ENCODE data around the gene ITGB4. TPM values are rescaled to one million over a fixed set of nuclear protein-coding genes. Genes with fewer than 3 reads are reported as not detected.

Gene ITGB4
- total and polyA plus RNA-seq, 2 of the 13 experiments (the other 11 are each of a cell fraction or from before 2014, with no cell fraction given): 6.9 to 14.5 TPM

DNA sequence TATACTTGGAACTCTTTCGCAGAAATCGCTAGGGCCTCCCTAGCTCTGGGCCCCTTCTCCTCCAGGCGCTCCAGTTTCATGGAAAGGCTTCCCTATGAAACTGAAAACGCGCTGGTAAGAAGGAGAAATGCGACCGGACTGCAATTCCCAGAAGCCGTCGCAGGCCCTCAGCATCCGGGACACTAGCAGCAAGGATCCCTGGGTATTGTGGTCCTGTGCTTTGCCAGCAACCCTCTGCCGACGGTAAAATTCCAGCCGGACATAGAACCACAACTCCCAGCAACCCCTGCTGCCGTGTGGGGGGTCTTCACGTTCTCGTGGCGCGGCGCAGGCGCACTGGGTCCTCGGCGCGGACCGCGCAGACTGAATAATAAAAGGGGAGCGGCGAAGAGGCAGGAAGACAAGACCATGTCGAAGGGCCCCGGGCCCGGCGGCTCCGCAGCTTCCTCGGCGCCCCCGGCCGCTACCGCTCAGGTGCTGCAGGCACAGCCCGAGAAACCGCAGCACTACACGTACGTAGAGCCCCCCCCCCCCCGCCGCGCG lies 63.3 kb downstream of the ITGB4 start, which contains the start of gene UNK (continued):
- TF ChIP-seq, protein P1, sequence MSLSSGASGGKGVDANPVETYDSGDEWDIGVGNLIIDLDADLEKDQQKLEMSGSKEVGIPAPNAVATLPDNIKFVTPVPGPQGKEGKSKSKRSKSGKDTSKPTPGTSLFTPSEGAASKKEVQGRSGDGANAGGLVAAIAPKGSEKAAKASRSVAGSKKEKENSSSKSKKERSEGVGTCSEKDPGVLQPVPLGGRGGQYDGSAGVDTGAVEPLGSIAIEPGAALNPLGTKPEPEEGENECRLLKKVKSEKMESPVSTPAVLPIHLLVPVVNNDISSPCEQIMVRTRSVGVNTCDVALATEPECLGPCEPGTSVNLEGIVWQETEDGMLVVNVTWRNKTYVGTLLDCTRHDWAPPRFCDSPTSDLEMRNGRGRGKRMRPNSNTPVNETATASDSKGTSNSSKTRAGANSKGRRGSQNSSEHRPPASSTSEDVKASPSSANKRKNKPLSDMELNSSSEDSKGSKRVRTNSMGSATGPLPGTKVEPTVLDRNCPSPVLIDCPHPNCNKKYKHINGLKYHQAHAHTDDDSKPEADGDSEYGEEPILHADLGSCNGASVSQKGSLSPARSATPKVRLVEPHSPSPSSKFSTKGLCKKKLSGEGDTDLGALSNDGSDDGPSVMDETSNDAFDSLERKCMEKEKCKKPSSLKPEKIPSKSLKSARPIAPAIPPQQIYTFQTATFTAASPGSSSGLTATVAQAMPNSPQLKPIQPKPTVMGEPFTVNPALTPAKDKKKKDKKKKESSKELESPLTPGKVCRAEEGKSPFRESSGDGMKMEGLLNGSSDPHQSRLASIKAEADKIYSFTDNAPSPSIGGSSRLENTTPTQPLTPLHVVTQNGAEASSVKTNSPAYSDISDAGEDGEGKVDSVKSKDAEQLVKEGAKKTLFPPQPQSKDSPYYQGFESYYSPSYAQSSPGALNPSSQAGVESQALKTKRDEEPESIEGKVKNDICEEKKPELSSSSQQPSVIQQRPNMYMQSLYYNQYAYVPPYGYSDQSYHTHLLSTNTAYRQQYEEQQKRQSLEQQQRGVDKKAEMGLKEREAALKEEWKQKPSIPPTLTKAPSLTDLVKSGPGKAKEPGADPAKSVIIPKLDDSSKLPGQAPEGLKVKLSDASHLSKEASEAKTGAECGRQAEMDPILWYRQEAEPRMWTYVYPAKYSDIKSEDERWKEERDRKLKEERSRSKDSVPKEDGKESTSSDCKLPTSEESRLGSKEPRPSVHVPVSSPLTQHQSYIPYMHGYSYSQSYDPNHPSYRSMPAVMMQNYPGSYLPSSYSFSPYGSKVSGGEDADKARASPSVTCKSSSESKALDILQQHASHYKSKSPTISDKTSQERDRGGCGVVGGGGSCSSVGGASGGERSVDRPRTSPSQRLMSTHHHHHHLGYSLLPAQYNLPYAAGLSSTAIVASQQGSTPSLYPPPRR (CRISPR knock-in tag; IDR thresholded peaks at IDR 0.05; ENCODE audit: borderline replicate concordance): peak; percentile 53
- TF ChIP-seq, protein P2, sequence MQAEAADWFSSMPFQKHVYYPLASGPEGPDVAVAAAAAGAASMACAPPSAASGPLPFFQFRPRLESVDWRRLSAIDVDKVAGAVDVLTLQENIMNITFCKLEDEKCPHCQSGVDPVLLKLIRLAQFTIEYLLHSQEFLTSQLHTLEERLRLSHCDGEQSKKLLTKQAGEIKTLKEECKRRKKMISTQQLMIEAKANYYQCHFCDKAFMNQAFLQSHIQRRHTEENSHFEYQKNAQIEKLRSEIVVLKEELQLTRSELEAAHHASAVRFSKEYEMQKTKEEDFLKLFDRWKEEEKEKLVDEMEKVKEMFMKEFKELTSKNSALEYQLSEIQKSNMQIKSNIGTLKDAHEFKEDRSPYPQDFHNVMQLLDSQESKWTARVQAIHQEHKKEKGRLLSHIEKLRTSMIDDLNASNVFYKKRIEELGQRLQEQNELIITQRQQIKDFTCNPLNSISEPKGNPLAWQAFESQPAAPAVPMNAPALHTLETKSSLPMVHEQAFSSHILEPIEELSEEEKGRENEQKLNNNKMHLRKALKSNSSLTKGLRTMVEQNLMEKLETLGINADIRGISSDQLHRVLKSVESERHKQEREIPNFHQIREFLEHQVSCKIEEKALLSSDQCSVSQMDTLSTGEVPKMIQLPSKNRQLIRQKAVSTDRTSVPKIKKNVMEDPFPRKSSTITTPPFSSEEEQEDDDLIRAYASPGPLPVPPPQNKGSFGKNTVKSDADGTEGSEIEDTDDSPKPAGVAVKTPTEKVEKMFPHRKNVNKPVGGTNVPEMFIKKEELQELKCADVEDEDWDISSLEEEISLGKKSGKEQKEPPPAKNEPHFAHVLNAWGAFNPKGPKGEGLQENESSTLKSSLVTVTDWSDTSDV (CRISPR knock-in tag; IDR thresholded peaks at IDR 0.05): no peak
- TF ChIP-seq ZNF792 (CRISPR knock-in tag; IDR thresholded peaks at IDR 0.05) (no peak; the same call in 1 of the 2 replicates), ZKSCAN5 (CRISPR knock-in tag; IDR thresholded peaks at IDR 0.05) (no peak), ZNF678 (CRISPR knock-in tag; IDR thresholded peaks at IDR 0.05) (no peak; the same call in 1 of the 2 replicates), DNMT1 (CRISPR knock-in tag; IDR thresholded peaks at IDR 0.05) (no peak), PHF20 (CRISPR knock-in tag; IDR thresholded peaks at IDR 0.05) (peak; percentile 33), FOXK1 (CRISPR knock-in tag; IDR thresholded peaks at IDR 0.05; ENCODE audit: borderline replicate concordance, low read depth) (peak; percentile 67), SOX6 (IDR thresholded peaks at IDR 0.05) (no peak), SOX6 (CRISPR knock-in tag; IDR thresholded peaks at IDR 0.05) (peak; percentile 49; the same call in 1 of the 2 replicates)
- TF ChIP-seq, protein P3, sequence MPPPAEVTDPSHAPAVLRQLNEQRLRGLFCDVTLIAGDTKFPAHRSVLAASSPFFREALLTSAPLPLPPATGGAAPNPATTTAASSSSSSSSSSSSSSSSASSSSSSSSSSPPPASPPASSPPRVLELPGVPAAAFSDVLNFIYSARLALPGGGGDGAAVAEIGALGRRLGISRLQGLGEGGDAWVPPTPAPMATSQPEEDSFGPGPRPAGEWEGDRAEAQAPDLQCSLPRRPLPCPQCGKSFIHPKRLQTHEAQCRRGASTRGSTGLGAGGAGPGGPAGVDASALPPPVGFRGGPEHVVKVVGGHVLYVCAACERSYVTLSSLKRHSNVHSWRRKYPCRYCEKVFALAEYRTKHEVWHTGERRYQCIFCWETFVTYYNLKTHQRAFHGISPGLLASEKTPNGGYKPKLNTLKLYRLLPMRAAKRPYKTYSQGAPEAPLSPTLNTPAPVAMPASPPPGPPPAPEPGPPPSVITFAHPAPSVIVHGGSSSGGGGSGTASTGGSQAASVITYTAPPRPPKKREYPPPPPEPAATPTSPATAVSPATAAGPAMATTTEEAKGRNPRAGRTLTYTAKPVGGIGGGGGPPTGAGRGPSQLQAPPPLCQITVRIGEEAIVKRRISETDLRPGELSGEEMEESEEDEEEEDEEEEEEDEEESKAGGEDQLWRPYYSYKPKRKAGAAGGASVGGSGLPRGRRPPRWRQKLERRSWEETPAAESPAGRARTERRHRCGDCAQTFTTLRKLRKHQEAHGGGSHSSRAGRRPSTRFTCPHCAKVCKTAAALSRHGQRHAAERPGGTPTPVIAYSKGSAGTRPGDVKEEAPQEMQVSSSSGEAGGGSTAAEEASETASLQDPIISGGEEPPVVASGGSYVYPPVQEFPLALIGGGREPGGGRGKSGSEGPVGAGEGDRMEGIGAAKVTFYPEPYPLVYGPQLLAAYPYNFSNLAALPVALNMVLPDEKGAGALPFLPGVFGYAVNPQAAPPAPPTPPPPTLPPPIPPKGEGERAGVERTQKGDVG (CRISPR knock-in tag; IDR thresholded peaks at IDR 0.05; ENCODE audit: borderline replicate concordance): no peak
- TF ChIP-seq, protein P4, sequence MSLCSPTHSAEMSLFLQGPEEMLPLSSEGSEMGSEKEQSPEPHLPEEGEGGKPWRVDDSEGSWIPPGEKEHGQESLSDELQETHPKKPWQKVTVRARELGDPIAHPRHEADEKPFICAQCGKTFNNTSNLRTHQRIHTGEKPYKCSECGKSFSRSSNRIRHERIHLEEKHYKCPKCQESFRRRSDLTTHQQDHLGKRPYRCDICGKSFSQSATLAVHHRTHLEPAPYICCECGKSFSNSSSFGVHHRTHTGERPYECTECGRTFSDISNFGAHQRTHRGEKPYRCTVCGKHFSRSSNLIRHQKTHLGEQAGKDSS (CRISPR knock-in tag; IDR thresholded peaks at IDR 0.05; ENCODE audit: borderline replicate concordance, low read depth): no peak
- TF ChIP-seq, protein P5, sequence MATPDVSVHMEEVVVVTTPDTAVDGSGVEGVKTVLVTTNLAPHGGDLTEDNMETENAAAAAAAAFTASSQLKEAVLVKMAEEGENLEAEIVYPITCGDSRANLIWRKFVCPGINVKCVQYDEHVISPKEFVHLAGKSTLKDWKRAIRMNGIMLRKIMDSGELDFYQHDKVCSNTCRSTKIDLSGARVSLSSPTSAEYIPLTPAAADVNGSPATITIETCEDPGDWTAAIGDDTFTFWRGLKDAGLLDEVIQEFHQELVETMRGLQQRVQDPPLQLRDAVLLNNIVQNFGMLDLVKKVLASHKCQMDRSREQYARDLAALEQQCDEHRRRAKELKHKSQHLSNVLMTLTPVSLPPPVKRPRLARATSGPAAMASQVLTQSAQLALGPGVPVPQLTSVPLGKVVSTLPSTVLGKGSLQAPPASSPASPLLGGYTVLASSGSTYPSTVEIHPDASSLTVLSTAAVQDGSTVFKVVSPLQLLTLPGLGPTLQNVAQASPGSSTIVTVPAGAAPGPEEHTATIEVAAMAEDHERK (CRISPR knock-in tag; IDR thresholded peaks at IDR 0.05; ENCODE audit: low read depth): peak; percentile 95
